IMR-90 (cell line): ENCODE results near the gene GNA15. TPM values are rescaled to one million over a fixed set of nuclear protein-coding genes. Genes with fewer than 3 reads are reported as not detected.

ENCODE experiments used
- ATAC-seq: fragments of 200-7000 bp; cut with Tn5 transposase; 2 replicates; pipeline ENCODE4 v1.9.1; 2020; ENCODE audit warnings: low read depth, mild to moderate bottlenecking, moderate library complexity
- BruUV-seq: library from RNA; stranded (reverse); fragments of 400-500 nt; replicated peaks from 2 replicates; lab custom pipeline; 2021; lab: Mats Ljungman, UMichigan
- CTCF ChIA-PET: fragments of 300-600 bp; formaldehyde crosslinking; extraction: SDS; loops from one replicate; lab custom pipeline; 2021; ENCODE audit warnings: antibody characterized with exemption; lab: Yijun Ruan, JAX
- POLR2A ChIA-PET: fragments of 300-600 bp; sonication (Branson Sonifier 250); formaldehyde crosslinking; loops from one replicate; lab custom pipeline; 2022; ENCODE audit warnings: antibody characterized with exemption; ENCODE audit not compliant: unreplicated experiment; lab: Charles Lee
- DNase-seq: peaks from one replicate; pipeline ENCODE4 v3.0.0; 2013
- H2AFZ ChIP-seq: replicated peaks from 2 replicates; pipeline ENCODE3; 2013; ENCODE audit warnings: low read length, mild to moderate bottlenecking; ENCODE audit not compliant: poor library complexity
- H2AK5ac ChIP-seq: 2 replicates; pipeline ENCODE4 v1.6.1; 2013; ENCODE audit warnings: low read depth, low read length, inconsistent platforms
- H2AK9ac ChIP-seq: replicated peaks from 2 replicates; pipeline ENCODE3; 2013; ENCODE audit warnings: mild to moderate bottlenecking, low read depth, low read length, moderate library complexity; ENCODE audit not compliant: poor library complexity
- H2BK120ac ChIP-seq: 2 replicates; pipeline ENCODE4 v1.6.1; 2013; ENCODE audit warnings: low read depth, low read length, inconsistent platforms
- H2BK15ac ChIP-seq: 3 replicates; pipeline ENCODE4 v1.6.1; 2013; ENCODE audit warnings: low read depth, low read length, inconsistent platforms
- H2BK20ac ChIP-seq: 2 replicates; pipeline ENCODE4 v1.6.1; 2013; ENCODE audit warnings: low read depth, mild to moderate bottlenecking, inconsistent platforms, low read length, moderate library complexity
- H2BK5ac ChIP-seq: 2 replicates; pipeline ENCODE4 v1.6.1; 2013; ENCODE audit warnings: mild to moderate bottlenecking, low read depth, low read length, inconsistent platforms; ENCODE audit not compliant: poor library complexity, severe bottlenecking
- H3K14ac ChIP-seq: replicated peaks from 2 replicates; pipeline ENCODE4 v1.6.1; 2013; ENCODE audit warnings: low read depth, low read length, inconsistent platforms
- H3K18ac ChIP-seq: 2 replicates; pipeline ENCODE4 v1.6.1; 2013; ENCODE audit warnings: low read depth, low read length, control low read depth
- H3K23ac ChIP-seq: 2 replicates; pipeline ENCODE4 v1.6.1; 2013; ENCODE audit warnings: low read depth, low read length, inconsistent platforms
- H3K27ac ChIP-seq: 2 replicates; pipeline ENCODE4 v1.5.1; 2013; ENCODE audit warnings: mild to moderate bottlenecking, control low read depth, low read length; ENCODE audit not compliant: insufficient read depth
- H3K27me3 ChIP-seq: 2 replicates; pipeline ENCODE4 v1.6.1; 2013; ENCODE audit warnings: low read length; ENCODE audit not compliant: control insufficient read depth, insufficient read depth
- H3K36me3 ChIP-seq: 2 replicates; pipeline ENCODE4 v1.6.1; 2013; ENCODE audit warnings: low read length, mixed read lengths; ENCODE audit not compliant: control insufficient read depth, insufficient read depth
- H3K4ac ChIP-seq: 2 replicates; pipeline ENCODE4 v1.6.1; 2013; ENCODE audit warnings: low read depth, low read length, inconsistent platforms
- H3K4me1 ChIP-seq: 2 replicates; pipeline ENCODE4 v1.6.1; 2013; ENCODE audit warnings: low read length, mixed read lengths; ENCODE audit not compliant: control insufficient read depth, insufficient read depth
- H3K4me2 ChIP-seq: 2 replicates; pipeline ENCODE4 v1.6.1; 2013; ENCODE audit warnings: low read depth, mild to moderate bottlenecking, control low read depth, low read length, moderate library complexity
- H3K4me3 ChIP-seq: 2 replicates; pipeline ENCODE4 v1.5.1; 2013; ENCODE audit warnings: low read depth, mild to moderate bottlenecking, control low read depth, low read length, moderate library complexity; ENCODE audit not compliant: insufficient read depth
- H3K56ac ChIP-seq: 2 replicates; pipeline ENCODE4 v1.6.1; 2013; ENCODE audit warnings: low read length, inconsistent platforms; ENCODE audit not compliant: insufficient read depth; ENCODE audit errors: extremely low read depth
- H3K79me1 ChIP-seq, 2 experiments: 2 replicates each; pipeline ENCODE4 v1.6.1; 2013; ENCODE audit warnings: low read length in 2 of 2, inconsistent platforms in 1 of 2, low read depth in 1 of 2
- H3K9ac ChIP-seq: 2 replicates; pipeline ENCODE4 v1.6.1; 2013; ENCODE audit warnings: low read depth, low read length, control low read depth
- H3K9me1 ChIP-seq: 2 replicates; pipeline ENCODE4 v1.6.1; 2013; ENCODE audit warnings: low read length, inconsistent platforms; ENCODE audit not compliant: insufficient read depth
- H3K9me3 ChIP-seq: 2 replicates; pipeline ENCODE4 v1.6.1; 2013; ENCODE audit warnings: low read length; ENCODE audit not compliant: control insufficient read depth, insufficient read depth
- H4K20me1 ChIP-seq: 2 replicates; pipeline ENCODE4 v1.6.1; 2013; ENCODE audit warnings: low read length, inconsistent platforms; ENCODE audit not compliant: insufficient read depth
- H4K5ac ChIP-seq: 2 replicates; pipeline ENCODE4 v1.6.1; 2013; ENCODE audit warnings: mild to moderate bottlenecking, low read depth, low read length, control low read depth
- H4K8ac ChIP-seq, 2 experiments: 2 replicates each; pipeline ENCODE4 v1.6.1; 2013; ENCODE audit warnings: low read depth in 2 of 2, low read length in 2 of 2, control low read depth in 1 of 2, inconsistent platforms in 1 of 2
- H4K91ac ChIP-seq: 2 replicates; pipeline ENCODE4 v1.6.1; 2013; ENCODE audit warnings: low read depth, low read length, inconsistent platforms; ENCODE audit not compliant: insufficient read depth
- BHLHE40 ChIP-seq: fragments of 150-350 bp; IDR thresholded peaks from 2 replicates; pipeline ENCODE4 v1.6.1; 2016; ENCODE audit warnings: mild to moderate bottlenecking, low read depth, low read length
- MAZ ChIP-seq: IDR thresholded peaks from 2 replicates; pipeline ENCODE4 v1.6.1; 2012; ENCODE audit warnings: low read depth, mild to moderate bottlenecking, low read length, improper control_type of control experiment, moderate library complexity, borderline replicate concordance
- SMC3 ChIP-seq: fragments of 150-350 bp; IDR thresholded peaks from 2 replicates; pipeline ENCODE4 v1.6.1; 2016; ENCODE audit warnings: low read depth, mild to moderate bottlenecking, antibody characterized with exemption, low read length, moderate library complexity
- USF2 ChIP-seq: fragments of 150-350 bp; IDR thresholded peaks from 2 replicates; pipeline ENCODE4 v1.6.1; 2017; ENCODE audit warnings: mild to moderate bottlenecking, antibody characterized with exemption, low read length, low read depth
- WGBS, 2 experiments: methylation state at CpG; one replicate each; pipeline versions ENCODE4 v1.1.5 to v1.1.7; 2013; ENCODE audit warnings: missing lambda C conversion rate in 2 of 2; ENCODE audit not compliant: insufficient read length in 1 of 2; ENCODE audit errors: extremely low coverage in 2 of 2; 5-methylcytosine and 5-hydroxymethylcytosine counted together
- dilution Hi-C: fragments of 300-500 bp; cut with HindIII; formaldehyde crosslinking; loops from one replicate; pipeline ENCODE4 v1.14.3; 2018; ENCODE audit warnings: low sequenced_read_pairs; ENCODE audit not compliant: unreplicated experiment
- in situ Hi-C: fragments of 300-500 bp; cut with MboI; formaldehyde crosslinking; loops from 3 replicates; pipeline ENCODE4 v1.14.3; 2019; ENCODE audit warnings: low sequenced_read_pairs, inconsistent platforms, mixed read lengths
- intact Hi-C: fragments of 100-400 bp; cut with micrococcal nuclease; formaldehyde crosslinking; loops from 2 replicates; pipeline ENCODE4 v1.10.0; 2022
- polyA plus RNA-seq, 3 experiments: library from polyadenylated mRNA; depleted of rRNA; stranded (reverse); fragments of >200 nt; gene quantifications; 2 replicates each; pipeline ENCODE4 v1.2.3, GENCODE V29; 2012; ENCODE audit warnings: low replicate concordance in 1 of 3
- total RNA-seq: library from RNA; depleted of rRNA; stranded (reverse); fragments of >200 nt; gene quantifications from 2 replicates; pipeline ENCODE4 v1.2.3, GENCODE V29; 2012
- TF ChIP-seq, protein P1 (sequence below): fragments of 150-350 bp; IDR thresholded peaks from 2 replicates; pipeline ENCODE4 v1.6.1; 2016; ENCODE audit warnings: low read depth, mild to moderate bottlenecking, low read length, moderate library complexity, borderline replicate concordance

The GNA15 gene
- total and polyA plus RNA-seq, 2 of the 4 experiments (the other 2 are of a cell fraction), result 0.18 TPM; not detected in 1

- no peak overlapping the region for H3K56ac ChIP-seq
- ChIA-PET POLR2A (no interaction called here), CTCF (no interaction called here)
- 93% methylated on average over 39 of the region's 52 CpGs; no CpG with 5 or more reads in 1 of the 2 experiments for WGBS, 2 experiments
- H3K4me3 ChIP-seq, result no peak overlapping the region
- no TSS peak for BruUV-seq
- H4K5ac ChIP-seq, result no peak overlapping the region
- H2BK120ac ChIP-seq, result no peak overlapping the region
- H2BK20ac ChIP-seq, result no peak overlapping the region
- no peak overlapping the region for H4K8ac ChIP-seq
- no peak overlapping the region for H2BK15ac ChIP-seq
- H3K27me3 ChIP-seq, result no peaks in the 10 kb centered on the region
- ATAC-seq (no peak), DNase-seq (no peak)
- no peak overlapping the region for H4K91ac ChIP-seq
- in situ Hi-C loops (no loop called here), intact Hi-C loops (no loop called here), dilution Hi-C loops (no loop called here)
- H3K9ac ChIP-seq, result no peak overlapping the region
- H2AK9ac ChIP-seq, result no peak overlapping the region
- H3K14ac ChIP-seq, result no peak overlapping the region
- peaks cover 9% of the 10 kb centered on the region; the same call in 1 of the 2 replicates for H3K9me1 ChIP-seq
- H3K18ac ChIP-seq, result no peak overlapping the region
- no peak overlapping the region for H2BK5ac ChIP-seq
- no peaks in the 10 kb centered on the region for H3K36me3 ChIP-seq
- no peak overlapping the region for H2AK5ac ChIP-seq
- no peak overlapping the region for H2AFZ ChIP-seq
- no peak overlapping the region for H3K27ac ChIP-seq
- TF ChIP-seq USF2 (no peak), MAZ (no peak), BHLHE40 (no peak), SMC3 (no peak)
- TF ChIP-seq, protein P1, sequence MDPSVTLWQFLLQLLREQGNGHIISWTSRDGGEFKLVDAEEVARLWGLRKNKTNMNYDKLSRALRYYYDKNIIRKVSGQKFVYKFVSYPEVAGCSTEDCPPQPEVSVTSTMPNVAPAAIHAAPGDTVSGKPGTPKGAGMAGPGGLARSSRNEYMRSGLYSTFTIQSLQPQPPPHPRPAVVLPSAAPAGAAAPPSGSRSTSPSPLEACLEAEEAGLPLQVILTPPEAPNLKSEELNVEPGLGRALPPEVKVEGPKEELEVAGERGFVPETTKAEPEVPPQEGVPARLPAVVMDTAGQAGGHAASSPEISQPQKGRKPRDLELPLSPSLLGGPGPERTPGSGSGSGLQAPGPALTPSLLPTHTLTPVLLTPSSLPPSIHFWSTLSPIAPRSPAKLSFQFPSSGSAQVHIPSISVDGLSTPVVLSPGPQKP, result no peak
- H3K23ac ChIP-seq, result no peak overlapping the region
- H3K79me1 ChIP-seq, result peaks cover 0 to 5% of the 10 kb centered on the region in 2 experiments; a peak in 1 of 4 replicates
- peaks cover 11% of the 10 kb centered on the region for H3K4me1 ChIP-seq
- no peaks in the 10 kb centered on the region for H4K20me1 ChIP-seq
- H3K4me2 ChIP-seq, result no peak overlapping the region
- H3K4ac ChIP-seq, result no peak overlapping the region
- H3K9me3 ChIP-seq, result no peaks in the 10 kb centered on the region
These were observed 43.3 kb downstream of the GNA15 start for GRCh38 chr19:3178973-3179738.
